Measurements from ENCODE around the gene ANKRD44.

The ANKRD44 gene

DNA sequence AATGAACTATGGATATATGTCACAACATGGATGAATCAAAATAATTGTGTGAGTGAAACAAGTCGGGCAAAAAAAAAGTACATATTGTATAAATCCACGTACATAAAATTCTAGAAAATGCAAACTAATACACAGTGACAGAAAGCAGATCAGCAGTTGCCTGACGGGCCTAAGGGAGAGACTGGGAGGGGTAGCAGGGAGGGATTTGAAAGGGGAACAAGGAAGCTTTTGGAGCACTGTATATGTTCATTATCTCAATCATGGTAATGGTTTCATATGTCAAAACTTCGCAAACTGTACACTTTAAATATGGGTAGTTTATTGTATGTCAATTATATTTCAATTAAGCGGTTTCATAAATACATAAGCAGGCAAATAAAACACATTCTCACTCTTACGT lies 153.8 kb downstream of the ANKRD44 start:
- DNase-seq (ENCODE audit: extremely low read depth in 1 of 2, low read depth in 1 of 2) = no peak

GRCh38 chr2:197152451-197153228 lies 157.9 kb downstream of the ANKRD44 start:
- DNase-seq (ENCODE audit: extremely low read depth in 1 of 2, low read depth in 1 of 2) = no peak

DNA sequence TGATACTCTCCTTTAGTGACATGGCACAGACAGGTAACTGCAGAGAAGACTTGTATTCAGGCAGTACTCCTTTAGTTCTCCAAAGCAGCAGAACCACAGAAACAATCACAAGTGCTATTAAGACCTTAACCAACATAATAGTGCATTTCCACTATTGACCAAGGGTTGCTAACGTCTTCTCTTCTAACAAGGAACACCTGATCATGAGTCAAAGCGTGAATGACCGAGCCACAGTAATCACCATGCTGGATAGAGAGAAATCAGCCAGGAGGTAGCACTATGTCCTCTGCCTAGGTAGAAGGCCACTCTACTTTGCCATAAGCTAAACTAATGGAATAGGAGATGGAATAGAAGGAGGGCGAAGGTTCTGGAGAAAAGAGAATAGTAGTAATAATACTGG lies 161.0 kb downstream of the ANKRD44 start:
- DNase-seq (ENCODE audit: extremely low read depth in 1 of 2, low read depth in 1 of 2) = no peak

DNA sequence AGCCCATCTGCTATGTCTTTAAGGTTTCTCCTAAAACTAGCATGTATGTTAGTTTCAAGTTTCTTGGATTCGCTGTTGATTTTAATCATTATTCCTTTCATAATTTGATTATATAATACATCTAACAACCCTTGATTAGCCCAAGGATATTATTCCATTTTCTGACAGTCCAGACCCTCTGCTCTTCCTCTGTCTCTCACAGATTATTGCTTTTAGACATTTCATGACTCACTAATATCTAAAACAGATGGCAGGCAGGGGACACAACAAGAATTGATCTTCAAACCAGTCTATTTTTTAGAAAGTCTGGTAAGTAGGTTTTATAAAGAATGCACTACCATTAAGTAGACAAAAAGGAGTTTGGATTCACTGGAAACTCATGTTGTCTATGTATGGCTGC lies 162.2 kb downstream of the ANKRD44 start:
- no peak for DNase-seq (ENCODE audit: extremely low read depth in 1 of 2, low read depth in 1 of 2)

- no peak for DNase-seq (ENCODE audit: extremely low read depth in 1 of 2, low read depth in 1 of 2)
Measured at GRCh38 chr2:197147942-197148341, 162.6 kb downstream of the ANKRD44 start.

DNA sequence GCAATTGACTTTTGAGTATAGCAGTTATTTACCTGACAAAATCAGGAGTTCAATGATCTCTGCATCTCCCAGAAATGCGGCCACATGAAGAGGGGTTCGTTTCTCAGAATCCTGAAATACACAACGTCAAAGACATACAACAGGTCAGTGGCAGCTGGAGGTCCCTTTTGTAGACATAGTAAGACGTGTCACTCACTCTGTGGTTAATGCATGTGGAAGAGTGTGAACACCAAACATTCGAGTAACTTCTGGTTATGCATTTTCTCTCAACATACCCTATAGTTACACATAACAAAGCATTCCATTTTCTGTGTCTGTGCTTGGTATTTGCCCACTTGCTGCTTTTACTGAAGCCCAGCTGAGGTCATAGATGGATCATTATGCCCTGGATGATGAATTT lies 163.6 kb downstream of the ANKRD44 start:
- no peak for DNase-seq (ENCODE audit: extremely low read depth in 1 of 2, low read depth in 1 of 2)

GRCh38 chr2:197145471-197146056 lies 165.0 kb downstream of the ANKRD44 start:
- DNase-seq (ENCODE audit: extremely low read depth in 1 of 2, low read depth in 1 of 2) = no peak

DNA sequence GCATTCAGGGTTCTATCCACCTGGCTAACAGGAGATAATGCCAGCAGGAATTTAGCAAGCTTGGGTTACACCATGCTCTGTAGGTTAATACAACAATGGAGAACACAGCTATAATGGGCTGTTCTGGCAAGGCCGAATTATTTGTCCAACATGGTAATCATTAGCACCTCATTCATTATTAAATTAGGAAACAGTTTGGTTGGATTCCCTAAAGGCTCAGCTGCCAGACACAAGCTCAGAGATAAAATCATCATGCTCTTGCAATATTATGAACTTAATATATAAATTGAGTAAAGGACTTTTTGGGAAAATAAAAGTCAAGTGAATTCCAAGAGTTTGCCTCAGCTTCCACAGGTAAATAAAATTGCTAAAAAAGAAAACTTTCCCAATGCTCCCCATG lies 166.4 kb downstream of the ANKRD44 start:
- DNase-seq (ENCODE audit: extremely low read depth in 1 of 2, low read depth in 1 of 2) = no peak

- no peak for DNase-seq (ENCODE audit: extremely low read depth in 1 of 2, low read depth in 1 of 2)
Measured at GRCh38 chr2:197141702-197142473, 168.7 kb downstream of the ANKRD44 start.

DNA sequence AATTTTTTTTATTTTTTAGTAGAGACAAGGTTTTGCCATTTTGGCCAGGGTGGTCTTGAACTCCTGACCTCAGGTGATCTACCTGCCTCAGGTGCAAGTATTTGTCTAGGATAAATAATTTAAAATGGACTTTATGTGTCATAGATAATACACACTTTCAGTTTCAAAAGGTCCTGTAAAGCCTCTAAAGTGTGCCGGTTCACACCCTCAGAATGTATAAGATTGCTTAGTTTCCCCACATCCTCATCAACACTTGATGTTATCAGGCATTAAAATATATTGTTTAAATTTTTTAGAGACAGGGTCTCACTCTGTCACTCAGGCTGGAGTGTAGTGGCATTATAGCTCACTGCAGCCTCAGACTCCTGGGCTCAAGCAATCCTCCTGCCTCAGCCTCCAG lies 170.5 kb downstream of the ANKRD44 start:
- no peak for DNase-seq (ENCODE audit: extremely low read depth in 1 of 2, low read depth in 1 of 2)

DNA sequence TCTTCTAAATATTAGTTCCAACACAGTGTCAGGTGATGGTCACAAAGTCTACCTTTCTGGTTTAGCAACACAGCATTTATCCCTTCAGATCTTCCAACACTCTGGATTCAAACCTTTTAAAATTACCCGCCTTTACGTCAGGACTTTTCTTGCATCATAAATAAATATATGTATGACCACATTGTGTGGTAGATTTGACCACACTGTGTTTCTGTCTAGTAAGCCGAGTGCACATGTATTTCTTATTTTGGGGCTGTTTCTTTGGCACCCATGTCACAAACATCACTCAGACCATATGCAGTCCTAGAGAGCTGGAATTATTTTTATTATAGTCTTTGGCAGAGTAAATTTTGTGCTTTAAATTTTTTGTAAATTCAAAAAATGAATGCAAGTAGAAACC lies 172.1 kb downstream of the ANKRD44 start:
- DNase-seq (ENCODE audit: extremely low read depth in 1 of 2, low read depth in 1 of 2) = no peak

GRCh38 chr2:197137826-197138477 lies 172.6 kb downstream of the ANKRD44 start:
- no peak for DNase-seq (ENCODE audit: extremely low read depth in 1 of 2, low read depth in 1 of 2)

DNA sequence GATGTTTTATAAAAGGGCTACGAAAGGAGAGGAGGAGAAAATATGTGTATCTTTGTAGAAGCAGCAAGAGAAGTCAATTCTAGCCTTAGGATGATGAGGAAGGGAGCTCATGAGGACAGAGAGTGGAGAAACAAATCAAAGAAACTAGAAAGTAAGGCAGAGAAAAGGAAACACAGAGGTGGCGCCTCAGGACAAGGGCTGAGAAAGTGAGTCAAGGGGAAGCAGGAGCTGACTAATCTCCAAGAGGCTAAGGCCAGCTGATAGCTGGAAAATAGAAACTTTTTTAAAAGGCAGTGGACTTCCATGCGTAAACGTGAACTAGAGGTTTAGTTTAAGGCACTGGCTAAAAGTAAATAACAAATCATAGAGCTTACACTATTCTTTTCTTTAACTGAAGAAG lies 173.3 kb downstream of the ANKRD44 start:
- no peak for DNase-seq (ENCODE audit: extremely low read depth in 1 of 2, low read depth in 1 of 2)

DNA sequence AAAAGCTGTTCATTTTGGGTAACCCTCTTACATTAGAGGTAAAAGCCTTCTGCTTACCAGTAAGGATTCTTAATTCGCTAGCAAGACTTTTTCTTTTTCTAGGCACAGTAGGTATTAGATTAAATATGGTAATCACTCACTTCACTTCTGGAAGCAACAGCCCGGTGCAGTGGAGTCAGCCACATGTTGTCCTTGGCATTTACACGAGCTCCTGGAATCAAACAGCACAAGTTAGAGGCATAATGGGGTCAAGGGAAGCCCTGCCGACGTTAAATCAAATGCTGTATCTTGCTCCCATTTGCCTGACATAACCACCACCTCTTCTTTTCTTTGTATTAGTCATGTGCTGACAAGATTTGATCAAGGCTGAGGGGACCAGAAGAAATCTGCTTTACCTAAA lies 174.1 kb downstream of the ANKRD44 start:
- DNase-seq (ENCODE audit: extremely low read depth in 1 of 2, low read depth in 1 of 2) = no peak

GRCh38 chr2:197135806-197136205 lies 174.8 kb downstream of the ANKRD44 start:
- no peak for DNase-seq (ENCODE audit: extremely low read depth in 1 of 2, low read depth in 1 of 2)

DNA sequence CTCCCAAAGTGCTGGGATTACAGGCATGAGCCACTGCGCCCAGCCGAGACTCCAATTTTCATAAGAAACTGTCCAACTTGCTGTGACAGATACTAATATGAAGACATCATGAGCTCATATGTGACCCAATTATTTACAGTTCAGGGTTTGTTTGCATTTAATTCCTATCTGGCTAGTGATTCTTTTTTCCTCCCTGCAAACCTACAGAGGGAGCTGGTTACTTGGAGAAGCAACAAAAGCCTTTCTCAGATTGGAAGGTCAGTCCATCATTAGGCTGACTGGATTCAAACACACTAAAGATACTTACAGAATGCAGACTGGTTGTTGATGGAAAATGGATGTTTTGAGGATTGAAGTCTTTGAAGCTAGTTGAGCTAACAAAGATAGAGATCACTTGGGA lies 176.4 kb downstream of the ANKRD44 start:
- no peak for DNase-seq (ENCODE audit: extremely low read depth in 1 of 2, low read depth in 1 of 2)

GRCh38 chr2:197131558-197131855 lies 179.1 kb downstream of the ANKRD44 start:
- DNase-seq (ENCODE audit: extremely low read depth in 1 of 2, low read depth in 1 of 2) = no peak

DNA sequence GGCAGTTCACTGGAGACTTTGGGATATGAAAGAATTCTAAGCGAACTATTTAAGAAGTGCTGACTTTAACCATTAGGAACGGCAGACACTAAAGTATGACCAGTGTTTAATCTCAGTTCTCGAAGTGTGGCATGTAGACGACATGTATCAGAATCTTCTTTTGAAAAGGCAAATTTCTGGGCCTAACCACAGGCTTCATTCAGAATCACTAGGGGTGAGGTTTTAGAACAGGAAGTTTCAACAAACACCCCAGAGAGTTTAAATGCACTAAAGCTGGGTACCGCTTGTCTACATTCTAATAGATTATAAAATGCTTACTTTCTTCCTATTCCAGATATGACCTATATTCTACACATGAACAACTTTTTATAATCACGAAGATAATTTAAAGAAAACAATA lies 180.3 kb downstream of the ANKRD44 start:
- DNase-seq (ENCODE audit: extremely low read depth in 1 of 2, low read depth in 1 of 2) = no peak

DNA sequence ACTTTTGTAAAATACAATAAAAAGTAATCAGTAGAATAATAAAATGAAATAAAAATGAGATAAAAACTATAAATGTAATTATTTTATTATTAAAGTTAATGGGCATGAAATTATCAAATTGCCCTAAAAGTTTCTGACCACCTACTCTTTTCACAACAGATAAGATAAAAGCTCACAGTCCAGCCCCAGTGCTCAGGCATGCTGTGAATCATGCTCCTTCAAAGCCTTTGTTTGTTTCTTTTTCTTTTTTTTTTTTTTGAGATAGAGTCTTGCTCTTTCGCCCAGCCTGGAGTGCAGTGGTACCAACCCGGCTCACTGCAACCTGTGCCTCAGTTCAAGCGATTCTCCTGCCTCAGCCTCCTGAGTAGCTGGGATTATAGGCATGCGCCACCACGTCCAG lies 181.7 kb downstream of the ANKRD44 start:
- no peak for DNase-seq (ENCODE audit: extremely low read depth in 1 of 2, low read depth in 1 of 2)

GRCh38 chr2:197128126-197128525 lies 182.5 kb downstream of the ANKRD44 start:
- no peak for DNase-seq (ENCODE audit: extremely low read depth in 1 of 2, low read depth in 1 of 2)

DNA sequence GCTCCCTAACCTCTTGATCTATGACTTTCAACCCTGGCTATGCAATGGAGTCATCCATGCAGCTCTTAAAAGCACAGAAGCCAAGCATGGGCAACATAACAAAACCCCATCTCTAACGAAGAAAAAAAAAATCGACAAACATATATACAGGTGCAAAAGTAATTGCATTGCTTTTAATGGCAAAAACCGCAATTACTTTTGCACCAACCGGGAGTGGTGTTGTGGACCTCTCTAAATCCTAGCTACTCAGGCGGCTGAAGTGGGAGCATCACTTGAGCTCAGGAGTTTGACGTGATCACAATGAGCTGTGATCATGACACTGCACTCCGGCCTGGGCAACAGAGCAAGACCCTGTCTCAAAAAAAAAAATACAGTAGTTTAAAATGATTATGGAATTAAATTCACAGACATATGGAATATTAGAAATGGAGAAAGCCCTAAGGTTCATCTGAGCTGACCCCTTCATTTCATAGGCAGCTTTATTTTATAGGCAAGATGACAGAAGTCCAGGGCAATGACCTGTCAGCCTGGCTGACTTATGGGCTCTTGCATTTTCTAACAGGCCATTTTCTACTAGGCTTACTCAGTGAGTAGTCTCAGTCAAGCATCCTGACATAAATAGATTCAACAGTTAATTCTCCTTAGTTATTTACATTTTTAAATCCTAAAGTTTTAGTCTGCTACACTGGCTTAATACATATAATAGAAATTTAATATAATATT lies 183.8 kb downstream of the ANKRD44 start:
- no peak for DNase-seq (ENCODE audit: extremely low read depth in 1 of 2, low read depth in 1 of 2)
